Fibroblast of skin of scalp (primary cell): Measurements from ENCODE around the gene CHST13.
"Not testable (repeated sequence)": the region's sequence is repeated elsewhere in the genome, so short reads cannot be mapped to it uniquely, and the experiment has no call there.

ENCODE experiments used
- DNase-seq: peaks from one replicate; pipeline ENCODE4 v3.0.0-alpha.2; 2013

The CHST13 gene

GRCh38 chr3:126525853-126526667, 2.1 kb downstream of the CHST13 start:
- no peak for DNase-seq

DNA sequence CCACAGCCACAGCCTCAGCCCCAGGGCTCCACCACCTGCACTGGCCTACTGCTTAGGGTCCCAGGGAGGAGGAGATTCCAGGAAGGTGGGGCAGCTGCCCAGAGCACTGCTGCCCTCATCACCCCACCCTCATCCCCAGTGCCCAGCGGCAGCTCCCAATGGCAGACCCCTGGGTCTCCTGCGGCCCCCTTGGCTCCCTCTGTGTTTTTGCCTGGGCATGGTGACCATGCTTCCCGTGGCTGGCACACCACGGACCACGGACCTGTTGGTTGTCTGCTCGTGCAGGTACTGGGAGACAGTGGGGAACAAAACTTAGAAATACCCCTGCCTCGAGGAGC, 2.7 kb downstream of the CHST13 start:
- DNase-seq, result no peak

- no peak for DNase-seq
Measured at GRCh38 chr3:126527006-126527405, 3.1 kb downstream of the CHST13 start.

- DNase-seq, result no peak
Measured at GRCh38 chr3:126527455-126528211, 3.7 kb downstream of the CHST13 start.

GRCh38 chr3:126528419-126528799, 4.5 kb downstream of the CHST13 start:
- DNase-seq, result no peak

DNA sequence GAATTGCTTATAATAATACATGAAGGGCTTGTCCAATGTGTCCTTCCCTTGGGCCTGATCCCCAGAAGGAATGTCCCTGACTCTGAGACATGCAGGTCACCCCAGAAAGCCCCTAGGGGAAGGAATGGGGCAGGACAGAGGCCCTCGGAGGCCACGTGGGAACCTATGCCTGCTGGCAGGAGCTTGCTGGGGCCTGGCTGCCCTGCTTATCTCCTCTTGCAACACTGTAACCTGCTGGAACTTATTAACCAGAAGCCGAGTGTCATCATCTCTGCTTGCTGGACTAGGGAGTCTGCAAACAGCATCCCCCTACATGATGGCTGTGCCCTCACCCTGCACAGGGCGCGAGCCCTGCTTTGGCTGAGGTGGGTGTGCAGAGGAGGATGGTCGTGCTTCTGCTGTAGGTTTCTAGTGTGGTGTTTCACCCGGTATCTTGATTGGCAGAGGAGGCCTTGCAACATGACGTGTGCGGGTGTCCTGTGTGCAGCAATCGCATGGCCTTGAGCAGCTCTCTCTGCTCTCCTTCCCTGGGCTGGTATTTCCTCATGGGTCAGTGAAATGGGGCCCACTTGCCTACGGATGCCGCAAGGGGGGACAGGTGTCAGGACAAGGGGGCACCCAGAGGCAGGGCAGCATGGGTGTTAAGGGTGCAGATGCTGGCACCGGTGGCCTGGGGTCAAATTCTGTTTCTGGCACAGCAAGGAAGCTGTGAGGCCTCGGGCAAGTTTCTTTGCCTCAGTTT, 5.0 kb downstream of the CHST13 start:
- DNase-seq, result peak; percentile 6

- no peak for DNase-seq
Measured at GRCh38 chr3:126529585-126530170, 5.7 kb downstream of the CHST13 start.

GRCh38 chr3:126530171-126531050, 6.5 kb downstream of the CHST13 start:
- no peak for DNase-seq

GRCh38 chr3:126531051-126531330, 7.0 kb downstream of the CHST13 start:
- no peak for DNase-seq

GRCh38 chr3:126533506-126533905, 9.6 kb downstream of the CHST13 start:
- DNase-seq, result no peak

DNA sequence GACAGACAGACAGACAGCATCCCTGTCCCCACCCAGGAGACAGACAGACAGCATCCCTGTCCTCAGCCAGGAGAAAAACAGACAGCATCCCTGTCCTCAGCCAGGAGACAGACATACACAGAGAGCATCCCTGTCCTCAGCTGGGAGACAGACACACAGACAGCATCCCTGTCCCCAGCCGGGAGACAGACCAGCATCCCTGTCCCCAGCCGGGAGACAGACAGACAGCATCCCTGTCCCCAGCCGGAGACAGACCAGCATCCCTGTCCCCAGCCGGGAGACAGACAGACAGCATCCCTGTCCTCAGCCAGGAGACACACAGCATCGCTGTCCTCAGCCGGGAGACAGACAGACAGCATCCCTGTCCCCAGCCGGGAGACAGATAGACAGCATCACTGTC, 10.8 kb downstream of the CHST13 start:
- not testable (repeated sequence) for DNase-seq

DNA sequence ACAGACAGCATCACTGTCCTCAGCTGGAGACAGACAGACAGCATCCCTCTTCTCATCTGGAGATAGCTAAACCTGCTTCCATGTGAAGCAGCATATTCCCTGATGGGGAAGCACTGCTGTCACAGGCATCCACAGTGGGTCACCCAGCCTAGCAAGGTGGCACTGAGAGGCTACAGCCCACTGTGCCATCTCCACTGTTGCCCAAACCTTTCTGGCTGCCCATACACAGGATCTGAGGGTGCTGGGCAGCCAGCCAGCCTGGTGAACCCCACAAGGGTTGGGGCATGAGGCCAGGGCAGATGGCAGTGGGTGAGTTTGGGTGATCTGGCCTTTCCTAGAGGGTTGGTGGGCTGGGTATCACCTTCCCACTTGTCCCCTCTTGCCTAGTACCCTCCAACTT, 11.7 kb downstream of the CHST13 start:
- DNase-seq, result no peak

DNA sequence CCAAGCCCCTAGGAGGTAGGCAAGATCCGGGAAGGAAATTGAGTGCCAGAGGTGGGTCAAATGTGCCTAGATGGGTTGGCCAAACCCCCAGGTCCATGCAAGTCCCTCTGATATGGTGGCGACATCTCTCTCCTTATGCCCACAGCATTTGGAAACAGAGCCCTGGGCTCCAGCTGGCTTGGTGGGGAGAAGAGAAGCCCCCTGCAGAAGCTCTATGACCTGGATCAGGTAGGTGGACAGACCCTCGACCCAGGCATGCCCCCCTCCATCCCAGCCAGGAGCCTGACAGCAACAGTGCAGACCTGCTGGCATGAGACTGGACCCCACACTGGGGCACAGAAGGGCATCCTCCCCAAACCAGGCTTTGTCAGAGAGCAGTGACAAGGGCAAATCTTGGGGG, 12.2 kb downstream of the CHST13 start:
- no peak for DNase-seq

GRCh38 chr3:126537116-126537729, 13.3 kb downstream of the CHST13 start:
- no peak for DNase-seq

DNA sequence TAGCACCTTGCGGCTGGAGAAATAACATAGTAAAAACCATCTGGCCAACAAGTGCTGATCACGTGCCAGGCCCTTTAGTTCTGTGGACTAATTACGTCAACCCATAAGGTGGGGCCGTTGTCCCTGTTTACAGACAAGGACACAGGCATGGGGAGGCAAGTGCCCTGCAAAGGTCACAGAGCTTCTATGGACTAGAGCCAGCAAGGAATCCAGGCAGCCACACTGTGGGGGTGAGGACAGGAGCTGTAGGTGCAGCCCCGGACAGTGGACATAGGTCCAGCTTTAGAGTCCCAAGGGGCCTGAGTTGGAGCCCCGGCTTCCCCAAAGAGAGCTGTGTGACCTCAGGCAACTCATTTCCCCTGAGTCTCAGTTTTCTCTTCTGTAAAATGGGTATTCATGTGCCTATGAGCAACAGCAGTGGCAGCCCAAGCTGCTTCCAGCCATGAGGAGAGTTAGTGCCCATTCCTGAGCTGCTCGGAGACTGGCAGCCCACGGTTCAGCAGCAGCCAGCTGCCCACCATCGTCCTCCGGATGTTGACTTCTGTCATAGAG, 13.9 kb downstream of the CHST13 start:
- no peak for DNase-seq

DNA sequence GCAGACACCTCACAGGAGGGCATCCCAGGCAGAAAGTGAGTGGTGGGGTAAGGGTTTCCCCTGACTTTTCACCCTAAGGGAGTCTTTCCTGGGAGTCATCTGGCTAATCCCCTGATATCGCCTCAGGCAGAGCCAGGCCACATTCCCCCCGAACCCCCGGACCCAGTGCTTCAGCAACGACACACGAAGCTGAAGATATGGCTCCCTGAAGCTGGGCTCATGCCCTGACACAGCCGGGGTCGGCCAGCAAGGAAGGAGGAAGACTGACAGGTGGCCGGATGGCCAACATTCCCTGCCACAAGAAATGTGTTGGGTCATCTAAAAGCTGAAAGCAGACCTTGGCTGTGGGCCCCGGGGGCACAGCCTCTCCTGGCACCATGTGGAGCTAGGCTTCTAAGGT, 14.4 kb downstream of the CHST13 start:
- DNase-seq, result no peak

DNA sequence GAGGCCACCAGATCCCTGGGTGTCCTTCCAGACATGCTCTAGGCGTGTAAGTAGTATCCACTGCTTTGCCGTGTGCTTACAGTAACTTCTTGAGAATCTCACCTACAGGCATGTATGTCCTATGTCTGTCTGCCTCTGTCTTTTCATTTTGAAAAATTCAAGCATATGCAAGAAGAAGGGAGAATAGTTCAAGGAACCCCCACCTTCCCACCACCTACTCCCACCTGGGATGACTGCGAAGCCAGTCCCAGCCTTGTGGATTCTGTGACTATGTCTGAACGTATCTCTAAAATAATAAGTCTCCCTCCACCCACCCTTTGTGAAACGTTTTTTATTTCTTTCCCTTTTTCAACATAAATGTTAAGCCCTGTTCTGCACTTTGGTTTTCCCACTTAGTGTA, 15.0 kb downstream of the CHST13 start:
- DNase-seq, result no peak

DNA sequence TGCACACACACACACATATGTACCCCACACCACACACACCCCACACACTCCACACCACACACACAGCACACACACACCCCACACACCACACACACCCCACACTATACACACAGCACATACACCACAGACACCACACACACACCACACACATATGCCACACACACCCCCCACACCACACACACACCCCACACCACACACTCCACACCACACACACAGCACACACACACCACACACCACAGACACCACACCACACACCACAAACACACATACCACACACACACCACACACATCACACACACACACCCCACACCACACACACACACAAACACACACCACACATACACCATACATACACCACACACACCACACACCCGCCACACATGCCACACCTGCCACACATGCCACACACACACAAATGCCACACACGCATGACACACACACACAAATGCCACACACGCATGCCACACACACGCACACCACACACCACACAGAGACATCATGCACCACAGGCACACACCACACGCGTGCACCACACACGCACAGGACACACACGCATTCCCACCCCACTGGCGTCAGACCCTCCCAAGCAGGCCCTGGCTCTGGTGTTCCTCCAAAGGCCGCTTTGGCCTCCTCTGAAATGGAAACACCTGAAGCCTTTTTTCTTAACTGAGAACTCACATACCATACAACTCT, 15.7 kb downstream of the CHST13 start:
- DNase-seq, result no peak

DNA sequence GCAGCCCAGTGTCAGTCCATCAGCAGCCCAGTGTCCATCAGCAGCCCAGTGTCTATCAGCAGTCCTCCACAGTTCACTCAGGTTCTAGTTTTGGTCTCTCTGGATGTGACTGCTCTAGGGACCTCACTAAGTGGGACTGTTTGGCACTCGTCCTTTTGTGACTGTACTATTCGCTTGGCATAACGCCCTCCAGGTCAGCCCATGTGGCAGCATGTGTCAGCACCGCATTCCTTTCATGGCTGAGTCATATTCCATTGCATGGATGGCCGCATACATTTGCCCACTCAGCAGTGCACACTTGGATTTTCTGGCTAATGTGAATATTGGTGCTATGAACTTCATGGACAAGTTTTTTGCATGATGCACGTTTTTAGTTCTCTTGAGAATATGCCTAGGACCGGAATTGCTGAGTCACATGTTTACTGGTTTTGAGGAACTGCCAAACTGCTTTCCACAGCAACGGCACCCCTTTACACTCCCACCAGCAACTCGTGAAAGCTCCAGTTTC, 16.4 kb downstream of the CHST13 start:
- peak; percentile 95 for DNase-seq

DNA sequence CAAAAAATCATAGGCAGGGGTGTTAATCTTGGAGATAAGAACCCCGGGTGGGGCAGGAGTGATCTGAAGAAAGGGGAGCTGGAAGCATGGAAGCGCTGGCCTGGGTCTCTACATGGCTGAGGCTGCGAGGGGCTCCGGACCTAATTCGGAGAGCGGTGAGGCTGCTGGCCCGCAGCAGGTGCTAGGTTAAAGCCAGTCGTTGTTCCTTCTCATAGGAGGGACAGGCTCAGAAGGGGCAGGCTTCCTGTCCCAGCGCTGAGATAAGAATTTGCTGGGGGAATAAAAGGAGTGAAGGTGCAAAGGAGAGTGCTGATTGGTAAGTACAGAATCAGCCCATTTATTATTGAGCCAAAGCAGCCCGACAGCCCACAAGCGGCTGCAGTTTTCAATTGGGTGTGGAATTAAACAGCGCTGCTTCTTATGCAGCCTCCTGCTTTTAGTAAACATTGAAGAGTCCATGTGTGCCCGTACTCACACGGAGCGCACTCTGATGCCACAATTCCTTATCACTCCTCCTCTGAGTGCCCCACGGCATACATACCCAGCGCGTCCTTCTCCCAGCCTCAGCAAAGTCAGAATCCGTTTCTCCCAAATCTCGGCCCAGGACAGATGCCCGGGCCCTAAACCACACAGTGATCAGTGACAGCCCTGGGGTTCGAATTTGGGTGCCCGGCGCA, 17.1 kb downstream of the CHST13 start:
- no peak for DNase-seq
